CD8-positive, alpha-beta memory T cell (primary cell): ENCODE measurements around the gene PARD3. TPM values are rescaled to one million over a fixed set of nuclear protein-coding genes. Genes with fewer than 3 reads are reported as not detected.

ENCODE experiments used
- CTCF ChIA-PET: fragments of 350-600 bp; sonication (Branson Sonifier 250); formaldehyde crosslinking; loops from one replicate; lab custom pipeline; 2021; ENCODE audit warnings: antibody characterized with exemption; lab: Charles Lee
- POLR2A ChIA-PET: fragments of 350-600 bp; sonication (Branson Sonifier 250); formaldehyde crosslinking; loops from one replicate; lab custom pipeline; 2021; ENCODE audit warnings: antibody characterized with exemption; lab: Charles Lee
- DNase-seq, 5 donors: peaks; one replicate each; pipeline versions ENCODE4 v3.0.0 to v3.0.0-alpha.2; 2020 to 2022; ENCODE audit warnings: mixed read lengths in 1 of 5
- H3K27ac ChIP-seq: one replicate; pipeline ENCODE4 v1.7.0; 2013; ENCODE audit warnings: low read depth, mild to moderate bottlenecking, low read length, moderate library complexity
- H3K27me3 ChIP-seq: 2 replicates; pipeline ENCODE4 v1.7.0; 2013; ENCODE audit warnings: low read length, mild to moderate bottlenecking; ENCODE audit not compliant: insufficient read depth, poor library complexity, severe bottlenecking
- H3K36me3 ChIP-seq: 2 replicates; pipeline ENCODE4 v1.7.0; 2013; ENCODE audit warnings: mild to moderate bottlenecking, low read length, moderate library complexity; ENCODE audit not compliant: insufficient read depth
- H3K4me1 ChIP-seq: 2 replicates; pipeline ENCODE4 v1.7.0; 2013; ENCODE audit warnings: mild to moderate bottlenecking, low read length, moderate library complexity; ENCODE audit not compliant: insufficient read depth
- H3K4me3 ChIP-seq: 2 replicates; pipeline ENCODE4 v1.7.0; 2013; ENCODE audit warnings: mild to moderate bottlenecking, low read length
- H3K9me3 ChIP-seq: 2 replicates; pipeline ENCODE4 v1.7.0; 2013; ENCODE audit warnings: mild to moderate bottlenecking, low read length
- H3K27ac Mint-ChIP-seq, 8 donors: one replicate each; pipeline ENCODE4 v1.8.0; 2020 to 2021; ENCODE audit warnings: mixed read lengths in 8 of 8, mild to moderate bottlenecking in 6 of 8, inconsistent platforms in 3 of 8, moderate library complexity in 3 of 8
- H3K27me3 Mint-ChIP-seq, 2 donors: one replicate each; pipeline ENCODE4 v1.8.0; 2020 to 2021; ENCODE audit warnings: mixed read lengths in 2 of 2, mild to moderate bottlenecking in 1 of 2, moderate library complexity in 1 of 2
- H3K36me3 Mint-ChIP-seq, 3 donors: one replicate each; pipeline ENCODE4 v1.8.0; 2020 to 2021; ENCODE audit warnings: mixed read lengths in 3 of 3, inconsistent platforms in 1 of 3, mild to moderate bottlenecking in 1 of 3
- H3K4me1 Mint-ChIP-seq, 3 donors: one replicate each; pipeline ENCODE4 v1.8.0; 2020 to 2021; ENCODE audit warnings: mixed read lengths in 3 of 3, inconsistent platforms in 1 of 3, mild to moderate bottlenecking in 1 of 3
- H3K4me3 Mint-ChIP-seq, 7 donors: one replicate each; pipeline ENCODE4 v1.8.0; 2020 to 2021; ENCODE audit warnings: mixed read lengths in 7 of 7, mild to moderate bottlenecking in 6 of 7, moderate library complexity in 4 of 7, inconsistent platforms in 2 of 7
- H3K9me3 Mint-ChIP-seq, 5 donors: one replicate each; pipeline ENCODE4 v1.8.0; 2020 to 2022; ENCODE audit warnings: mixed read lengths in 5 of 5, mild to moderate bottlenecking in 3 of 5, moderate library complexity in 2 of 5, inconsistent platforms in 1 of 5
- polyA plus RNA-seq: library from polyadenylated mRNA; unstranded; fragments of 300-500 nt; fragmentation: Illumina TruSeq; gene quantifications from one replicate; pipeline ENCODE4 v1.2.3, GENCODE V29; 2021
- total RNA-seq, 2 experiments: library from RNA; stranded (reverse); gene quantifications; one replicate each; pipeline ENCODE4 v1.2.3, GENCODE V29; 2021

Gene PARD3
- total and polyA plus RNA-seq, 3 experiments from 2014 or later: 0.27 to 0.46 TPM; not detected in 1

DNA sequence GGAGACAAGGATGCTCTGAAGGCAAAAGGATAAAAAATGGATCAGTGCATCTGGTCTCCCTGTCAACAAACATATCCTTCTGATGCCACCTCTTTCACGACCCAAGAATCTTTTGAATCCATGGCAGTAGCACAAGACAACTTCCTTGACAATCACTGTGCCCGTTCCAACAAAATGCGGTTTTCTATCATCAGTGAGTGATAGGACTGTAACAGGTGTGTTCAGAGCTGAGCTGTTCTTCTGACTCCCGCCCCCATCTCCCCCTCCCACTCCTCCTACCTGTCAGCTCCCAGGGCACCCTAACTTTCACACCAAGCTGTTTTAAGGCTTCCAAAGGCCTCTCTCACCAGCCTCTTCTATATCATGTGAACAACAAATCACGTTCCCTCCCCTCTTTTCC, 74.8 kb downstream of the PARD3 start:
- peaks cover 5% of the 10 kb centered on the region for H3K27me3 ChIP-seq
- ChIA-PET CTCF (no interaction called here), POLR2A (no interaction called here)
- Mint-ChIP-seq H3K36me3 (no peaks in the 10 kb centered on the region), H3K27ac (no peak overlapping the region), H3K27me3 (peaks cover 10 to 17% of the 10 kb centered on the region in 2 donors), H3K4me3 (no peak overlapping the region), H3K9me3 (peaks cover 0 to 7% (median 0%) of the 10 kb centered on the region in 5 donors), H3K4me1 (no peaks in the 10 kb centered on the region)
- H3K4me3 ChIP-seq: no peak overlapping the region
- H3K27ac ChIP-seq: no peak overlapping the region
- DNase-seq: no peak
- H3K9me3 ChIP-seq: no peaks in the 10 kb centered on the region
- H3K36me3 ChIP-seq: no peaks in the 10 kb centered on the region
- no peaks in the 10 kb centered on the region for H3K4me1 ChIP-seq

DNA sequence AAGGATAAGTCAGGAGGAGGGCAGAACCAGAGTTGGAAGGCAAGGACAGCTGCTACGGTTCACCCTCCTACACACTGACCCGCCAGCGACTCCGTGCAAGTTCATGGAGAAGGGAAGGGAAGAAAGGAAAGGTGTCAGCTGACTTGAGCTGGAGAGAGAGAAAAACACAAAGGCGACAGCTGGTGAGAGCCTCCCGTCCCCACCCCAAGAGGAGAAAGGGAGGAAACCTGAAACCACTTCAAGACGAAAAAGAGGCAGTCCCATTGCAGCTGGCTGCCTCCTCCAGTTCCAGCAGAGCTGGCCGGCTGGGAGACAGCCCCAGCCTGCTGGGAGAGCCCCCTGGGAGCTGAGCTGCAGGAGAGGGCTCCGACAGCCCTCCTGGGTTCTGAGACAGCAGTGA, 75.2 kb downstream of the PARD3 start:
- no peaks in the 10 kb centered on the region for H3K36me3 ChIP-seq
- no peaks in the 10 kb centered on the region for H3K36me3 Mint-ChIP-seq
- peaks cover 0 to 7% (median 0%) of the 10 kb centered on the region in 5 donors for H3K9me3 Mint-ChIP-seq
- H3K4me1 ChIP-seq: no peaks in the 10 kb centered on the region
- ChIA-PET POLR2A (no interaction called here), CTCF (no interaction called here)
- H3K27me3 ChIP-seq: peaks cover 5% of the 10 kb centered on the region
- no peak overlapping the region for H3K4me3 ChIP-seq
- peaks cover 10 to 17% of the 10 kb centered on the region in 2 donors for H3K27me3 Mint-ChIP-seq
- DNase-seq: no peak
- H3K9me3 ChIP-seq: no peaks in the 10 kb centered on the region
- no peak overlapping the region for H3K27ac Mint-ChIP-seq
- no peak overlapping the region for H3K4me3 Mint-ChIP-seq
- no peaks in the 10 kb centered on the region for H3K4me1 Mint-ChIP-seq
- H3K27ac ChIP-seq: no peak overlapping the region

DNA sequence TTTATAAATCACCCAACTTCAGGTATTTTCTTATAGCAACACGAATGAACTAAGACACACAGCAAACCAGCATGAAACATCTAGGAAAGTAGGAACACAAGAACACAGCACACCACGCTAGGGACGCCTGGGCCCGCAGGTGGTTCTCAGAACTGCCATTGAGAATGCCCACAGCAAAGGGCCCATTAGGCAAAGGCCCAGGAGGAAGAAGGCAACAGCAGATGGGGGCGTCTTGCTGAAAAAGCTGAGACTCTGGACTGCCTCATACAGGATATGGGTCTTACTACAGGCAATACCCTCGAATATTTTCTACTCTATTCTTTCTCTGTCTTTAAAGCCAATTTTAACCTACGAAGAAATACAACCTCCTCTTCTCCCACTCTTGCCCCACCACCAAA, 77.3 kb downstream of the PARD3 start:
- Histone ChIP-seq H3K27ac (no peak overlapping the region), H3K36me3 (no peaks in the 10 kb centered on the region), H3K4me3 (no peak overlapping the region), H3K4me1 (no peaks in the 10 kb centered on the region), H3K27me3 (peaks cover 5% of the 10 kb centered on the region), H3K9me3 (no peaks in the 10 kb centered on the region)
- ChIA-PET POLR2A (no interaction called here), CTCF (no interaction called here)
- no peak overlapping the region for H3K27ac Mint-ChIP-seq
- no peak overlapping the region for H3K4me3 Mint-ChIP-seq
- no peaks in the 10 kb centered on the region for H3K4me1 Mint-ChIP-seq
- no peak for DNase-seq
- H3K9me3 Mint-ChIP-seq: peaks cover 0 to 7% (median 0%) of the 10 kb centered on the region in 5 donors
- H3K27me3 Mint-ChIP-seq: peaks cover 10 to 12% of the 10 kb centered on the region in 2 donors
- no peaks in the 10 kb centered on the region for H3K36me3 Mint-ChIP-seq

DNA sequence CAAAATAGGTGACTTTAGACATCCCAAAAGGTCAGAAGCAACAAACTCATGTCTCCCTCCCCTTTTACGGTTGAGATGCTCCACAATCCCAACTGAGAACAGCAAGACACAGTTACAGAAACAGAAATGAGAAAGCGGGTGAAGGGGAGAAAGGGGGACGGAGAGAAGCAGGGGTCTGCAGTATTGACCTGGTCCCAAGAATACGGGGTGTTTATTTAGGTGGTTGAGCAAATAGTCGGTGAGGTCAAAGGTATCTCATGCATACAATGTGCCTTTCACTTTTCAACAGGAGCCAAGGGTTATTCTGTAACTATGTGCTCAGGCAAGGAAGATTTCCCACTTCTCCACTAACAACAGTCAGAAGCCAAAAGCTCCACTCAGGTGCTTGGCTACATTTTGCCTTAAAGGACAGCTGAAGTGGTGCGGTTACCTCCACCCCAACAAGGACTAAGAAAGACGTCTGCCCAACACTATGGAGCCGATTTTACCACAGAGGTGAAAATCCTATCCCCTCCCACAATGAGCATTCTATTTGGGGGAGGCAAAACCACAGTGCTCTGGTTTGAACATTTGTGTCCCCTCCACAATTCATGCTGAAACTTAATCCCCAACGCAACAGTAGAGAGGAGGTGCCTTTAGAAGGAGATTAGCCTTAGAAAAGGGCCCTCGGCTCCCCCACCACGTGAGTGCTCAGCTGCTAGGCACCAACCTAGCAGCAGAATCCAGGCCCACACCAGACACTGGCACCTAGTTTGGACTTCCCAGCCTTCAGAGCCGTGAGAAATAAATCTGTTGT, 77.9 kb downstream of the PARD3 start:
- H3K27ac Mint-ChIP-seq: no peak overlapping the region
- peaks cover 0 to 7% (median 0%) of the 10 kb centered on the region in 5 donors for H3K9me3 Mint-ChIP-seq
- no peaks in the 10 kb centered on the region for H3K4me1 Mint-ChIP-seq
- ChIA-PET POLR2A (no interaction called here), CTCF (no interaction called here)
- DNase-seq: no peak
- no peak overlapping the region for H3K4me3 Mint-ChIP-seq
- peaks cover 5% of the 10 kb centered on the region for H3K27me3 ChIP-seq
- peaks cover 8 to 12% of the 10 kb centered on the region in 2 donors for H3K27me3 Mint-ChIP-seq
- H3K36me3 ChIP-seq: no peaks in the 10 kb centered on the region
- no peaks in the 10 kb centered on the region for H3K9me3 ChIP-seq
- H3K36me3 Mint-ChIP-seq: no peaks in the 10 kb centered on the region
- no peaks in the 10 kb centered on the region for H3K4me1 ChIP-seq
- no peak overlapping the region for H3K27ac ChIP-seq
- H3K4me3 ChIP-seq: no peak overlapping the region

DNA sequence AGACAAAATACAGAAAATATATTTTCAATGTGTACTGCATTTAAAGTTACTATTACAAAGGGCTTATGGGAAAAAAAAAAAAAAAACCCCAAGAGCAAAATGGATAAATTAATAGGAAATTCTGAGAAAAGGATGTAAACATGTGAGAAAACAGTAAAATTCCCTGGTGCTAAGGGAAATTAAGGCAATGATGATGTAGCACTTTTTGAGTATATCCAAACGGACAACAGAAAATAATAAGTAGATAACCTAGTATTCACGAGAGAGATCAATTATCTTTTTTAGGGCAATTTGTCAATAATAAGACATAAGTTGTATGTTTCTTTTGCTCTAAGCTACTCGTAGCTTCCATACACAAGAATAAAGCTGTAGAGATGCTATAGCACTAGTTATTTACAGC, 80.2 kb downstream of the PARD3 start:
- H3K27ac ChIP-seq: no peak overlapping the region
- H3K36me3 Mint-ChIP-seq: no peaks in the 10 kb centered on the region
- no peaks in the 10 kb centered on the region for H3K9me3 ChIP-seq
- no peak overlapping the region for H3K27ac Mint-ChIP-seq
- H3K27me3 ChIP-seq: no peaks in the 10 kb centered on the region
- no peaks in the 10 kb centered on the region for H3K36me3 ChIP-seq
- H3K27me3 Mint-ChIP-seq: peaks cover 6 to 12% of the 10 kb centered on the region in 2 donors
- H3K9me3 Mint-ChIP-seq: peaks cover 0 to 2% (median 0%) of the 10 kb centered on the region in 5 donors
- ChIA-PET CTCF (no interaction called here), POLR2A (no interaction called here)
- no peak for DNase-seq
- H3K4me1 Mint-ChIP-seq: no peaks in the 10 kb centered on the region
- H3K4me3 ChIP-seq: no peak overlapping the region
- no peaks in the 10 kb centered on the region for H3K4me1 ChIP-seq
- H3K4me3 Mint-ChIP-seq: no peak overlapping the region

DNA sequence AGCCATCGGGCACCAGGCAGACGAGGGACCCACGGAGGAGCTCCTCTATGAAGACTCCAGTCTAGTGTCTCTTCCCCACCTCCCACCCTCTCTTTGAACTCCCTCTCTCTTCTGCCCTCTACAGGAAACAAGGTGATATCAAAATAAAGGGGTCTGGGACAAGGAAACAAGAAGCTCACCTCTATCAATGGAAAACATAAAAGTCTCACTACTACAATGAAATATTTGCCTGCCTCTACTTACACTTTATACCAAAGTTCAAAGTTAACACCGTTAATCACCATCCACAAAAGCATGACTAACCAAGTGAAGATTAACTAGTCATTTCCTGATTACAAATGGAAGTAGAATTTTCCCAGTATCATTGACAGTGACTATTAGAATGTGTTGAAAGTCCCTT, 82.2 kb downstream of the PARD3 start:
- no peaks in the 10 kb centered on the region for H3K36me3 Mint-ChIP-seq

DNA sequence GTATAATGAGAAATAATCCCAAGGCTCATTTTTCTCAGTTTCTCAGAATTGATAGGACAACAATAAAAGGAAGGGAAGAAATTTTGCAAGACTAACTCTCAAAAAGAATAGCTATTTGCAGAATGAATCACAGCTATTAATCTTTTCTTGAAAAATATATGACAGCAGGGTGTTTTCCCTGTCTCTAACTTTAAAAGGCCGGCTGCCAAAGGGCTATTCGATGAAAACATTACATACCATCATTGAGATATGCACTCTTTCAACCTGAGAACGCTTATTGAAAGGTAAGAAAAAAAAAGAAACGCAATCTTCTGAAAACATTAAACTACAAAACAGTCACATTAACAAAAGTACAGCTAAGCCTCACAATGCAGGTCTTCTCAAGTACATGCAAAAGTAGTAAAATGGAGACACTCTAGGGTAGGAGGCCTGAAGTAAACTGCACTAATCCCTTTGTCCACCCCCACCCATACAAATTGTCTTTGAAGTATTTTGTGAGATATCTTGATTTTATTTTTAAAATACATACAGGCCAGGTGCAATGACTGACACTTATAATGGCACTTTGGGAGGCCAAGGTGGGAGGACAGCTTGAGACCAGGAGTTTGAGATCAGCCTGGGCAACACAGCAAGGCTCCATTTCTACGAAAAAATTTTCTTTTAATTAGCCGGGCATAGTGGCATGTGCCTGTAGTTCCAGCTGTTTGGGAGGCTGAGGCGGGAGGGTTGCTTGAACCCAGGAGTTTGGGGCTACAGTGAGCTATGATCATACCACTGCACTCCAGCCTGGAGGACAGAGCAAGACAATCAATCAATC, 83.0 kb downstream of the PARD3 start:
- Histone ChIP-seq H3K27ac (no peak overlapping the region), H3K27me3 (no peaks in the 10 kb centered on the region), H3K4me1 (no peaks in the 10 kb centered on the region), H3K4me3 (no peak overlapping the region), H3K36me3 (no peaks in the 10 kb centered on the region), H3K9me3 (no peaks in the 10 kb centered on the region)
- POLR2A ChIA-PET: no interaction called here
- H3K27me3 Mint-ChIP-seq: peaks cover 0 to 2% of the 10 kb centered on the region in 2 donors
- H3K36me3 Mint-ChIP-seq: no peaks in the 10 kb centered on the region
- H3K27ac Mint-ChIP-seq: no peak overlapping the region
- H3K4me1 Mint-ChIP-seq: no peaks in the 10 kb centered on the region
- no peak for DNase-seq
- peaks cover 0 to under 1% (median 0%) of the 10 kb centered on the region in 5 donors for H3K9me3 Mint-ChIP-seq
- no peak overlapping the region for H3K4me3 Mint-ChIP-seq
- CTCF ChIA-PET: interaction anchor here (1.1 kb wide), 1 partner anchor 26 kb away, joined by 3 read pairs; no protein-coding TSS in a partner anchor

More for the DNA sequence above, 82.2 kb downstream of the PARD3 start:
- H3K4me3 ChIP-seq: no peak overlapping the region
- Mint-ChIP-seq H3K27me3 (peaks cover under 1 to 8% of the 10 kb centered on the region in 2 donors), H3K4me3 (no peak overlapping the region), H3K9me3 (peaks cover 0 to 2% (median 0%) of the 10 kb centered on the region in 5 donors), H3K4me1 (no peaks in the 10 kb centered on the region), H3K27ac (peak overlapping the region in 1 of 8 donors; percentile 21)
- POLR2A ChIA-PET: no interaction called here
- no peaks in the 10 kb centered on the region for H3K4me1 ChIP-seq
- DNase-seq: no peak
- no peaks in the 10 kb centered on the region for H3K36me3 ChIP-seq
- no peaks in the 10 kb centered on the region for H3K9me3 ChIP-seq
- CTCF ChIA-PET: interaction anchor here (0.7 kb wide), 1 partner anchor 9 kb away, joined by 3 read pairs; no protein-coding TSS in a partner anchor
- H3K27me3 ChIP-seq: no peaks in the 10 kb centered on the region
- H3K27ac ChIP-seq: no peak overlapping the region

DNA sequence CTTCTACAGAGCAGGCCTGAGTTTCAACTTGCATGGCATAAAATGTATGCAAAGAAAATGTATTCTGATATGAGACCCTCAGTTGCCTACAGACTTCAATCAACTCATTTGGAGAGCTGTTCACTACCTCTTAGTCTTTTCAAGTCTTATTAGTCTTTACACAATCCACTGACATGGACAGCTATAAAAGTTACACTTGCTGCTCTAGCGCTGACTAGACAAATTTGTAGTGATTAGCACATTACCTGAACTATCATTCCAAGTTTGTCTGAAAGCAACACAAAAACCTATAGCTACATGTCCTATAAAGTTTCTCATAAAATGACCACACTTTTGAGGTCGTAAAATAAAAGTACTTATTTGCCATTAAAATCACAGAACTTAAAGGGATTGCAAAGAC, 83.9 kb downstream of the PARD3 start:
- no peak for DNase-seq
- POLR2A ChIA-PET: no interaction called here
- Mint-ChIP-seq H3K4me1 (no peaks in the 10 kb centered on the region), H3K36me3 (no peaks in the 10 kb centered on the region), H3K4me3 (no peak overlapping the region), H3K27ac (no peak overlapping the region), H3K9me3 (no peaks in the 10 kb centered on the region), H3K27me3 (no peaks in the 10 kb centered on the region)
- Histone ChIP-seq H3K27me3 (no peaks in the 10 kb centered on the region), H3K27ac (no peak overlapping the region), H3K9me3 (no peaks in the 10 kb centered on the region), H3K36me3 (no peaks in the 10 kb centered on the region), H3K4me3 (no peak overlapping the region), H3K4me1 (no peaks in the 10 kb centered on the region)
- CTCF ChIA-PET: interaction anchor here (1.1 kb wide), 1 partner anchor 25 kb away, joined by 3 read pairs; no protein-coding TSS in a partner anchor
